GM12873 (cell line): Measurements from ENCODE around the gene ZDHHC17.

Source experiments
- TF ChIP-seq, protein P1 (sequence below): IDR thresholded peaks from 2 replicates; pipeline ENCODE4 v1.5.1; 2012; ENCODE audit warnings: low read depth, mild to moderate bottlenecking, moderate library complexity, low read length, control low read depth; ENCODE audit not compliant: insufficient read depth; ENCODE audit errors: missing control alignments

ZDHHC17 gene, protein sequence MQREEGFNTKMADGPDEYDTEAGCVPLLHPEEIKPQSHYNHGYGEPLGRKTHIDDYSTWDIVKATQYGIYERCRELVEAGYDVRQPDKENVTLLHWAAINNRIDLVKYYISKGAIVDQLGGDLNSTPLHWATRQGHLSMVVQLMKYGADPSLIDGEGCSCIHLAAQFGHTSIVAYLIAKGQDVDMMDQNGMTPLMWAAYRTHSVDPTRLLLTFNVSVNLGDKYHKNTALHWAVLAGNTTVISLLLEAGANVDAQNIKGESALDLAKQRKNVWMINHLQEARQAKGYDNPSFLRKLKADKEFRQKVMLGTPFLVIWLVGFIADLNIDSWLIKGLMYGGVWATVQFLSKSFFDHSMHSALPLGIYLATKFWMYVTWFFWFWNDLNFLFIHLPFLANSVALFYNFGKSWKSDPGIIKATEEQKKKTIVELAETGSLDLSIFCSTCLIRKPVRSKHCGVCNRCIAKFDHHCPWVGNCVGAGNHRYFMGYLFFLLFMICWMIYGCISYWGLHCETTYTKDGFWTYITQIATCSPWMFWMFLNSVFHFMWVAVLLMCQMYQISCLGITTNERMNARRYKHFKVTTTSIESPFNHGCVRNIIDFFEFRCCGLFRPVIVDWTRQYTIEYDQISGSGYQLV

DNA sequence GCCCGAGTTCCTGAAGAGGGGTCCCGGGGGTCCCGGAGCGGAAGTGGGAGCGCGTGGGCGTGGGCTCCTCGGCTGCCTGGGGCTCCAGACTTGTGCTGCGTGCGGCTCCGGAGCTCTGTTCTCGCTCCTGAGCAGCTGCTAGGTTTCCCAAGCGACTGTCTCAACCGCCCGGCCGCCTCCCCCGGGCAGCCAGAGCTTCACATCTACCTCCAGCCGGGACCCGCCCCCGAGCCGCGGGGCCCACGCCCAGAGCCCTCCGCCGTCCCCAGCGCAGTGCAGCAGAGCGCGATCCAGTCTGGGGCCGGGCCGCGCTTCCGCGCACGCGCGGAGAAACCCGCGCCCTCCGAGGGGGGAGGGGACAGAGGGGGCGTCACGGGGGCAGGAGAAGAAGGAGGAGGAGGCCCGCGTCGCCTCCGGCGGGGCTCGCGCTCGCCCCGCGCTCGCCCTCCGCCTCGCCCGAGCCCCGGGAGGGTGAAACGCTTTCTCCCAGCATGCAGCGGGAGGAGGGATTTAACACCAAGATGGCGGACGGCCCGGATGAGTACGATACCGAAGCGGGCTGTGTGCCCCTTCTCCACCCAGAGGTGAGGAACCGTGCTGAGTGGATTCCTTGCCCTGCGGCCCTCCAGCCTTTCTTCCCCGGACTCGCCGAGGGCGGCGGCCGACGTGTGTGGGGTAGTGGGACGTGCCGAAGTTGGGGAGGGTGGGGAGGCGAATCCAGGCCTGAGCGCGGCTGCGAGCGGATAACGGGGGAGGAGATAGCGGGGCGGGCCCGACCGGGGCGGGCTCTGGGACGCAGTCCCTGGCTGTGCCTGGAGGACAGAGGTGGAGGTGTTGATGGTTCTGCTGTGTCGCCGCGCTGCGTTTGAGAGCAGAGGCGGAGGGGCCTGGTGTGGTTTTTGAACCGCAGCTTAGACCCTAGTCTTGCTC is at the start of gene ZDHHC17:
TSS of gene ZDHHC17 (plus strand) at position 370 of the 930 bp plus-strand sequence. CDS start at position 492, 122 bp downstream.
- TF ChIP-seq, protein P1, sequence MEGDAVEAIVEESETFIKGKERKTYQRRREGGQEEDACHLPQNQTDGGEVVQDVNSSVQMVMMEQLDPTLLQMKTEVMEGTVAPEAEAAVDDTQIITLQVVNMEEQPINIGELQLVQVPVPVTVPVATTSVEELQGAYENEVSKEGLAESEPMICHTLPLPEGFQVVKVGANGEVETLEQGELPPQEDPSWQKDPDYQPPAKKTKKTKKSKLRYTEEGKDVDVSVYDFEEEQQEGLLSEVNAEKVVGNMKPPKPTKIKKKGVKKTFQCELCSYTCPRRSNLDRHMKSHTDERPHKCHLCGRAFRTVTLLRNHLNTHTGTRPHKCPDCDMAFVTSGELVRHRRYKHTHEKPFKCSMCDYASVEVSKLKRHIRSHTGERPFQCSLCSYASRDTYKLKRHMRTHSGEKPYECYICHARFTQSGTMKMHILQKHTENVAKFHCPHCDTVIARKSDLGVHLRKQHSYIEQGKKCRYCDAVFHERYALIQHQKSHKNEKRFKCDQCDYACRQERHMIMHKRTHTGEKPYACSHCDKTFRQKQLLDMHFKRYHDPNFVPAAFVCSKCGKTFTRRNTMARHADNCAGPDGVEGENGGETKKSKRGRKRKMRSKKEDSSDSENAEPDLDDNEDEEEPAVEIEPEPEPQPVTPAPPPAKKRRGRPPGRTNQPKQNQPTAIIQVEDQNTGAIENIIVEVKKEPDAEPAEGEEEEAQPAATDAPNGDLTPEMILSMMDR = no peak

DNA sequence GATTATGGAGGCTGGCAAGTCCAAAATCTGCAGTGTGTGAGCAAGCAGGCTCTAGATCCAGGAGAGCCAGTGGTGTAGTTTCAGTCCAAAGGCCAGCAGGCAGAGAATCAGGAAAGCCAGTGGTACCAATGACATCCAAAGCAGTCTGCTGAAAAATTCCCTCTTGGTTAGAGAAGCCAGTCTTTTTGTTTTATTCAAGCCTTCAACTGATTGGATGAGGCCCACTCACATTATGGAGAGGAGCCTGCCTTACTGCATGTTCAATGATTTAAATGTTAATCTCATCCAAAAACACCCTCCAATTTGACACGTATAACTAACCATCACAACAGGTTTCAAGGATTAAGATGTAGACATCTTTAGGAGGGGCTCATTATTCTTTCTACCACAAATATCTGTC is 49.5 kb upstream of the ZDHHC17 start:
- TF ChIP-seq, protein P1 = no peak

DNA sequence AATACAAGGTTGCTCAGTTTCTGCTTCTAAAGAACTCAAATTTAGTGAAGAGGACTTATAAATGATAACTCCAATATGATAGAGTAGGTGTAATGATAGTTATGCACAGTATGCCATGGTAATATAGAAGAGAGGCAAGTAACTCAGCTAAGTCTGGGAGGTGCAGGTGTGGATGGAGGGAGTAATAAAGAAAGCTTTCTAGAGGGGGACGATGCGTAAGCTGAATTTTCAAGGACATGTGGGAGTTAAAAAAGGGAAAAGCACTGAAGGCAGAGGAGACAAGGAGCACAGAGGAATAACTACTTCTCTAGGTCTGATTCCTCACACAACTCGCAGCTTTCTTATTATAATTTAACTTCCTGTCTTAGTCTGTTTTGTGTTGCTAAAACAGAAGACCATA is 49.1 kb upstream of the ZDHHC17 start:
- TF ChIP-seq, protein P1 = no peak

DNA sequence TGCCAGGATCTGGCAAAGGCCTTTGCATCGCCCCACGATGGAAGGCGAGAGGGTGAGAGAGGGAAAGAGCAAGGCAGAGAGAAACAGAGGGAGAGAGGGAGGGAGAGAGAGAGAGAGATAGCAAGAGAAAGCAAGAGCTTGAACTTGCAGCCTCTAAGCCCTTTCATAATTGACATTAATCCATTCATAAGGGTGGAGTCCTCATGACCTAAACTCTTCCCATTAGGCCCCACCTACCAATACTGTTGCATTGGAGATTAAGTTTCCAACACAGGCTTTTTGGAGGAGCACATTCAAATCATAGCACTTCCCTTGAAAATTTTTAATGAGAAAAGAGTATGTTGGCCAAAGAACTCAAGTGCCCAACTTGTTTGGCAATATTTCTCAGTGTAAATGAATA is 48.6 kb upstream of the ZDHHC17 start:
- TF ChIP-seq, protein P1 = no peak

DNA sequence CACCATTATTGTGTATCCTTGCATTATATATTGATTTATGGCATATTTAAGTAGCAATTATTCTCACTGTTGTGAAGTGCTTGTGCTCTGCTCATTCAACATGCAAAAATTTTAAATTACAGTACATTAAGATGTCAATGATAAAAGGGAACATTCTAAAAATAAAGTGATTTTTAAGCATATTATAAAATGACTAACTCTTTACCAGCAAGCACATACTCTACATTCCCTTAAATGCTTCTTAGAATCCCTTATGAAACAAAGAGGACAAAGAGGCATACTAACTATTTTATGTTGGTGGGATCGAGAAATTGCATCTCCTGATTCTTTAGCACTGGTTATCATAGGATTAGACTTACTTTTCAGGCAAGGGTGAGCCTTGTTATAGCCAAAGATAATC is 46.6 kb upstream of the ZDHHC17 start:
- TF ChIP-seq, protein P1 = no peak

DNA sequence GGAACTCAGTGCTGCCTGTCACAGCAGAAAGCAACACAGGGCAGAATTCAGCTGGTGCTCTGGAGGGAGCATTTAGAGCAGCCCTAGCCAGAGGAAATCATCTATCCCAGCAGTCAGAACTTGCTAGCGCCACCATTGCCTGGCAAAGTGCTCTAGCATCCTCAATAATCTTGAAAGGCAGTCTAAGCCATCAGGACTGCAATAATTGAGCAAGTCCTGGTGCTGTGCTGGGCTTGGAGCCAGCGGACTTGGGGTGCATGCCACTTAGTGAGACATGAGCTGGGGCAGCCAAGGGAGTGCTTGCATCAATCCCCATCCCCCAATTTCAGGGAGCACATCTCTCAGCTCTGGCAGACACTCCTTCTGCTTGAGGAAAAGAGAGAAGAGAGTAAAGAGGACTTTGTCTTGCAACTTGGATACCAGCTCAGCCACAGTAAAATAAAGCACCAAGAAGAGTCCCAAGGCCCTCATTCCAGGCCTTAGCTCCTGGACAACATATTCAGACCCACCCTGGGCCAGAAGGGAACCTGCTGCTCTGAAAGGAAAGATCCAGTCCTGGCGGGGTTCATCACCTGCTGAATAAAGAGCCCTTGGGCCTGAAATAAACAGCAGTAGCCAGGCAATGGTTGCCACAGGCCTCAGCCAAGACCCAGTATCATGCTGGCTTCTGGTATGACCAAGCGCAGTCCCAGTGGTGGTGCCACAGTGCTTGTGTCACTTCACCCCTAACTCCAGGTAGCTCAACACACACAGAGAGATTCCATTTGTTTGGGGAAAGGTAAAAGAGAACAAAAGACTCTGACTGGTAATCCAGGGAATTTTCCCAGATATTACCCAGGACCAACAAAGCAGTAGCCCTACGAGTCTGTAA is 44.5 kb upstream of the ZDHHC17 start:
- TF ChIP-seq, protein P1 = no peak
